ENCODE data around the gene DNM2.

DNA sequence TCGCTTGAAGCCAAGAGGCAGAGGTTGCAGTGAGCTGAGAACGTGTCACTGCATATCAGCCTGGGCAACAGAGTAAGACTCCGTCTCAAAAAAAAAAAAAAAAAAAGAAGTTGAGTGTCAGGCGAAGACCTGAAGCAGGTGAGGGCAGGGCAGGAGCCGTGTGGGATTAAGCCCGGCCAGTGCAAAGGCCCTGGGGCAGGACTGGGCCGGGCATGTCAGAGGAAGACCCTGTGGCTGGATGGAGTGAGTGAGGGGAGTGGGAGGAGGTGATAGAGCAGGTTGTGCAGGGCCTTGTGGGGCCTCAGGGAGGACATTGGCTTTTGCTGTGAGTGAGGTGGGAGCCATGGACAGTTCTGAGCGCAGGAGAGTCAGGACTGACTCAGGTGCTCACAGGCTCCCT lies 70.3 kb downstream of the DNM2 start:
- TF ChIP-seq, protein P1, sequence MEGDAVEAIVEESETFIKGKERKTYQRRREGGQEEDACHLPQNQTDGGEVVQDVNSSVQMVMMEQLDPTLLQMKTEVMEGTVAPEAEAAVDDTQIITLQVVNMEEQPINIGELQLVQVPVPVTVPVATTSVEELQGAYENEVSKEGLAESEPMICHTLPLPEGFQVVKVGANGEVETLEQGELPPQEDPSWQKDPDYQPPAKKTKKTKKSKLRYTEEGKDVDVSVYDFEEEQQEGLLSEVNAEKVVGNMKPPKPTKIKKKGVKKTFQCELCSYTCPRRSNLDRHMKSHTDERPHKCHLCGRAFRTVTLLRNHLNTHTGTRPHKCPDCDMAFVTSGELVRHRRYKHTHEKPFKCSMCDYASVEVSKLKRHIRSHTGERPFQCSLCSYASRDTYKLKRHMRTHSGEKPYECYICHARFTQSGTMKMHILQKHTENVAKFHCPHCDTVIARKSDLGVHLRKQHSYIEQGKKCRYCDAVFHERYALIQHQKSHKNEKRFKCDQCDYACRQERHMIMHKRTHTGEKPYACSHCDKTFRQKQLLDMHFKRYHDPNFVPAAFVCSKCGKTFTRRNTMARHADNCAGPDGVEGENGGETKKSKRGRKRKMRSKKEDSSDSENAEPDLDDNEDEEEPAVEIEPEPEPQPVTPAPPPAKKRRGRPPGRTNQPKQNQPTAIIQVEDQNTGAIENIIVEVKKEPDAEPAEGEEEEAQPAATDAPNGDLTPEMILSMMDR (IDR thresholded peaks at IDR 0.05) = no peak
- no peak for TF ChIP-seq POLR2A (IDR thresholded peaks at IDR 0.05)

Data from testis (tissue), 2 donors.